HepG2 (cell line): Measurements from ENCODE around the gene MEF2B. TPM values are rescaled to one million over a fixed set of nuclear protein-coding genes. Genes with fewer than 3 reads are reported as not detected.

Source experiments
- CBX1 ChIP-seq: IDR thresholded peaks from one replicate; pipeline ENCODE4 v1.6.1; 2016; ENCODE audit warnings: antibody characterized with exemption, low read depth
- EED ChIP-seq: sonication (generic); formaldehyde crosslinking; IDR thresholded peaks from 2 replicates; pipeline ENCODE4 v1.5.0; 2020; ENCODE audit warnings: mild to moderate bottlenecking, missing genetic modification reagents
- GABPA ChIP-seq, 2 experiments: IDR thresholded peaks; 2 replicates each; pipeline ENCODE4 v1.6.1; 2011 to 2016; ENCODE audit warnings: low read depth in 2 of 2, low read length in 1 of 2, missing biosample characterization in 1 of 2, missing genetic modification characterization in 1 of 2
- KLF9 ChIP-seq: IDR thresholded peaks from 2 replicates; pipeline ENCODE4 v1.6.1; 2016; ENCODE audit warnings: low read depth
- NAIF1 ChIP-seq: sonication (generic); formaldehyde crosslinking; IDR thresholded peaks from 2 replicates; pipeline ENCODE4 v1.5.0; 2020; ENCODE audit warnings: mild to moderate bottlenecking, missing genetic modification reagents, borderline replicate concordance
- PAX8 ChIP-seq: sonication (generic); formaldehyde crosslinking; IDR thresholded peaks from 2 replicates; pipeline ENCODE4 v1.8.0; 2022; ENCODE audit warnings: mild to moderate bottlenecking, missing genetic modification reagents, borderline replicate concordance
- RCOR2 ChIP-seq: IDR thresholded peaks from 2 replicates; pipeline ENCODE4 v1.6.1; 2016; ENCODE audit warnings: missing biosample characterization, missing genetic modification reagents
- TAF1 ChIP-seq: sonication (generic); formaldehyde crosslinking; IDR thresholded peaks from 2 replicates; pipeline ENCODE4 v1.4.0; 2020; ENCODE audit warnings: missing genetic modification reagents
- U2AF1 ChIP-seq: fragments of 200-400 bp; formaldehyde crosslinking; optimal IDR thresholded peaks from 2 replicates; pipeline ENCODE3; 2017; ENCODE audit warnings: mild to moderate bottlenecking, low read depth, low read length
- XBP1 ChIP-seq: sonication (generic); formaldehyde crosslinking; IDR thresholded peaks from 2 replicates; pipeline ENCODE4 v1.5.0; 2020; ENCODE audit warnings: missing genetic modification reagents
- ZNF34 ChIP-seq: sonication (generic); formaldehyde crosslinking; IDR thresholded peaks from 2 replicates; pipeline ENCODE4 v1.4.0; 2020; ENCODE audit warnings: mild to moderate bottlenecking, missing genetic modification reagents, borderline replicate concordance
- ZNF589 ChIP-seq: sonication (generic); formaldehyde crosslinking; conservative IDR thresholded peaks from 2 replicates; pipeline ENCODE4 v1.8.0; 2022; ENCODE audit warnings: mild to moderate bottlenecking, moderate library complexity, missing genetic modification reagents
- ZNF777 ChIP-seq: sonication (generic); formaldehyde crosslinking; IDR thresholded peaks from 2 replicates; pipeline ENCODE4 v1.4.0; 2020; ENCODE audit warnings: missing genetic modification reagents
- ZNF879 ChIP-seq: sonication (generic); formaldehyde crosslinking; IDR thresholded peaks from 2 replicates; pipeline ENCODE4 v1.8.1; 2023; ENCODE audit warnings: missing genetic modification reagents
- polyA plus RNA-seq, 8 experiments: library from polyadenylated mRNA; depleted of rRNA in 3 of 8; stranded (reverse) in 7 of 8; unstranded in 1 of 8; fragments of >200 nt; fragmentation: Illumina TruSeq in 4 of 8; extraction: Trizol in 4 of 8; gene quantifications; 2 replicates each; pipeline versions ENCODE4 v1.2.1 to v1.2.3, GENCODE V29; 2011 to 2016; ENCODE audit warnings: low read depth in 4 of 8, missing spikeins in 1 of 8, mixed read lengths in 1 of 8; ENCODE audit not compliant: insufficient read depth in 1 of 8
- total RNA-seq, 5 experiments: library from RNA; depleted of rRNA; stranded (reverse); fragments of >200 nt; fragmentation: Illumina TruSeq; extraction: Trizol; gene quantifications; 2 replicates each; pipeline ENCODE4 v1.2.3, GENCODE V29; 2016; ENCODE audit warnings: low read depth in 1 of 5
- TF ChIP-seq, protein P1 (sequence below): sonication (generic); formaldehyde crosslinking; IDR thresholded peaks from 2 replicates; pipeline ENCODE4 v1.4.0; 2020; ENCODE audit warnings: mild to moderate bottlenecking, missing genetic modification reagents
- TF ChIP-seq, protein P2 (sequence below): IDR thresholded peaks from 2 replicates; pipeline ENCODE4 v1.6.1; 2016; ENCODE audit warnings: missing biosample characterization, missing genetic modification reagents, low read depth
- TF ChIP-seq, protein P3 (sequence below): sonication (generic); formaldehyde crosslinking; IDR thresholded peaks from 2 replicates; pipeline ENCODE4 v1.5.0; 2020; ENCODE audit warnings: missing genetic modification reagents, mild to moderate bottlenecking, borderline replicate concordance
- TF ChIP-seq, protein P4 (sequence below): sonication (generic); formaldehyde crosslinking; IDR thresholded peaks from 2 replicates; pipeline ENCODE4 v1.8.1; 2022; ENCODE audit warnings: low read depth, mild to moderate bottlenecking, missing genetic modification reagents
- TF ChIP-seq, protein P5 (sequence below): sonication (generic); formaldehyde crosslinking; IDR thresholded peaks from 2 replicates; pipeline ENCODE4 v1.9.0; 2021; ENCODE audit warnings: missing genetic modification reagents, borderline replicate concordance

Gene MEF2B
- total and polyA plus RNA-seq, 2 of the 13 experiments (the other 11 are each of a cell fraction or from before 2014, with no cell fraction given), result 1.2 to 1.7 TPM

DNA sequence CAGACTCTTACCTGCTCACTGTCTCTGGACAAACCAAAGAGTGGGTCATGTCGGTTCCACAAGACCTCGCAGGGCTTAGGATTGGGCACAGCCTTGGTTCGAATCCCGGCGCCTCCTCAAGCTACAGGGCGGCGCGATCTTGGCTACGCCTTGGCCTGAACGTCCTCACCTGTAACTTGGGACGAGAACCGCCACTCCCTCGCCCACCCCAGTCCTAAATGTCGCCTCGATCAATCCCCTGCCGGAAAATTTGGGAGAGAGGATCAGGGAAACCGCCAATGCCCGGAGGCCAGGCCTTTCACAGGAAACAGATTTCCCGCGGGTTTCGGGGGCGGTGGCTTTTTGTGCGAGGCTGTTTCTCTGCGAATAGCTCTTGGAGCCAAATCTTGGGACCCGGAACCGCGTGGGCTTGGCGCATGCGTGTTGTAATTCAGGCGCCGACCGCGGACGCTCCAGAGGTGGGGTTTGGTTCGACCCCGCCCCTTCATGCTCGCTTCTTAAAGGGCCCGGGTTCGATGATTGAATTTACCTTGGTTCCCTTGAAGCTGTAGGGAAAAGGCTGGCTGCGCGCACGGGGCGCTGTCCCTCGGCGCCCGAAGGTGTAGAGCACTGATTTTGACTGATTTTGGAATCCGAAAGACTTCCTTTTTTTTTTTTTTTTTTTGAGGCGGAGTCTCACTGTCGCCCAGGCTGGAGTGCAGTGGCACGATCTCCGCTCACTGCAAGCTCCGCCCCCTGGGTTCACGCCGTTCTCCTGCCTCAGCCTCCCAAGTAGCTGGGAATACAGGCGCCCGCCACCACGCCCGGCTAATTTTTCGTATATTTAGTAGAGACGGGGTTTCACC lies 33.2 kb upstream of the MEF2B start, which contains the start of gene NR2C2AP (continued):
- TF ChIP-seq ZNF34 (CRISPR knock-in tag) (no peak), RCOR2 (CRISPR knock-in tag) (no peak), CBX1 (no peak), GABPA (IDR thresholded peaks at IDR 0.05; ENCODE audit: low read depth, low read length) (no peak; the same call in 1 of the 2 replicates), GABPA (CRISPR knock-in tag; IDR thresholded peaks at IDR 0.05; ENCODE audit: low read depth) (peak; percentile 51), ZNF589 (CRISPR knock-in tag) (no peak), ZNF777 (no peak), U2AF1 (no peak), KLF9 (no peak), TAF1 (CRISPR knock-in tag) (no peak; the same call in 1 of the 2 replicates), ZNF879 (CRISPR knock-in tag) (no peak), NAIF1 (CRISPR knock-in tag) (no peak), PAX8 (CRISPR knock-in tag) (no peak), EED (CRISPR knock-in tag) (no peak), XBP1 (no peak)
- TF ChIP-seq, protein P1, sequence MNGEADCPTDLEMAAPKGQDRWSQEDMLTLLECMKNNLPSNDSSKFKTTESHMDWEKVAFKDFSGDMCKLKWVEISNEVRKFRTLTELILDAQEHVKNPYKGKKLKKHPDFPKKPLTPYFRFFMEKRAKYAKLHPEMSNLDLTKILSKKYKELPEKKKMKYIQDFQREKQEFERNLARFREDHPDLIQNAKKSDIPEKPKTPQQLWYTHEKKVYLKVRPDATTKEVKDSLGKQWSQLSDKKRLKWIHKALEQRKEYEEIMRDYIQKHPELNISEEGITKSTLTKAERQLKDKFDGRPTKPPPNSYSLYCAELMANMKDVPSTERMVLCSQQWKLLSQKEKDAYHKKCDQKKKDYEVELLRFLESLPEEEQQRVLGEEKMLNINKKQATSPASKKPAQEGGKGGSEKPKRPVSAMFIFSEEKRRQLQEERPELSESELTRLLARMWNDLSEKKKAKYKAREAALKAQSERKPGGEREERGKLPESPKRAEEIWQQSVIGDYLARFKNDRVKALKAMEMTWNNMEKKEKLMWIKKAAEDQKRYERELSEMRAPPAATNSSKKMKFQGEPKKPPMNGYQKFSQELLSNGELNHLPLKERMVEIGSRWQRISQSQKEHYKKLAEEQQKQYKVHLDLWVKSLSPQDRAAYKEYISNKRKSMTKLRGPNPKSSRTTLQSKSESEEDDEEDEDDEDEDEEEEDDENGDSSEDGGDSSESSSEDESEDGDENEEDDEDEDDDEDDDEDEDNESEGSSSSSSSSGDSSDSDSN (CRISPR knock-in tag), result no peak
- TF ChIP-seq, protein P2, sequence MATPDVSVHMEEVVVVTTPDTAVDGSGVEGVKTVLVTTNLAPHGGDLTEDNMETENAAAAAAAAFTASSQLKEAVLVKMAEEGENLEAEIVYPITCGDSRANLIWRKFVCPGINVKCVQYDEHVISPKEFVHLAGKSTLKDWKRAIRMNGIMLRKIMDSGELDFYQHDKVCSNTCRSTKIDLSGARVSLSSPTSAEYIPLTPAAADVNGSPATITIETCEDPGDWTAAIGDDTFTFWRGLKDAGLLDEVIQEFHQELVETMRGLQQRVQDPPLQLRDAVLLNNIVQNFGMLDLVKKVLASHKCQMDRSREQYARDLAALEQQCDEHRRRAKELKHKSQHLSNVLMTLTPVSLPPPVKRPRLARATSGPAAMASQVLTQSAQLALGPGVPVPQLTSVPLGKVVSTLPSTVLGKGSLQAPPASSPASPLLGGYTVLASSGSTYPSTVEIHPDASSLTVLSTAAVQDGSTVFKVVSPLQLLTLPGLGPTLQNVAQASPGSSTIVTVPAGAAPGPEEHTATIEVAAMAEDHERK (CRISPR knock-in tag), result no peak
- TF ChIP-seq, protein P3, sequence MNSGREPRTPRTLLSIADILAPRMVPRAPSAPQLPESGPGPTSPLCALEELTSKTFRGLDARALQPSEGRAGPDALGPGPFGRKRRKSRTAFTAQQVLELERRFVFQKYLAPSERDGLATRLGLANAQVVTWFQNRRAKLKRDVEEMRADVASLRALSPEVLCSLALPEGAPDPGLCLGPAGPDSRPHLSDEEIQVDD (CRISPR knock-in tag), result no peak
- TF ChIP-seq, protein P4, sequence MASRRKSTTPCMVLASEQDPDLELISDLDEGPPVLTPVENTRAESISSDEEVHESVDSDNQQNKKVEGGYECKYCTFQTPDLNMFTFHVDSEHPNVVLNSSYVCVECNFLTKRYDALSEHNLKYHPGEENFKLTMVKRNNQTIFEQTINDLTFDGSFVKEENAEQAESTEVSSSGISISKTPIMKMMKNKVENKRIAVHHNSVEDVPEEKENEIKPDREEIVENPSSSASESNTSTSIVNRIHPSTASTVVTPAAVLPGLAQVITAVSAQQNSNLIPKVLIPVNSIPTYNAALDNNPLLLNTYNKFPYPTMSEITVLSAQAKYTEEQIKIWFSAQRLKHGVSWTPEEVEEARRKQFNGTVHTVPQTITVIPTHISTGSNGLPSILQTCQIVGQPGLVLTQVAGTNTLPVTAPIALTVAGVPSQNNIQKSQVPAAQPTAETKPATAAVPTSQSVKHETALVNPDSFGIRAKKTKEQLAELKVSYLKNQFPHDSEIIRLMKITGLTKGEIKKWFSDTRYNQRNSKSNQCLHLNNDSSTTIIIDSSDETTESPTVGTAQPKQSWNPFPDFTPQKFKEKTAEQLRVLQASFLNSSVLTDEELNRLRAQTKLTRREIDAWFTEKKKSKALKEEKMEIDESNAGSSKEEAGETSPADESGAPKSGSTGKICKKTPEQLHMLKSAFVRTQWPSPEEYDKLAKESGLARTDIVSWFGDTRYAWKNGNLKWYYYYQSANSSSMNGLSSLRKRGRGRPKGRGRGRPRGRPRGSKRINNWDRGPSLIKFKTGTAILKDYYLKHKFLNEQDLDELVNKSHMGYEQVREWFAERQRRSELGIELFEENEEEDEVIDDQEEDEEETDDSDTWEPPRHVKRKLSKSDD (CRISPR knock-in tag), result no peak
- TF ChIP-seq, protein P5, sequence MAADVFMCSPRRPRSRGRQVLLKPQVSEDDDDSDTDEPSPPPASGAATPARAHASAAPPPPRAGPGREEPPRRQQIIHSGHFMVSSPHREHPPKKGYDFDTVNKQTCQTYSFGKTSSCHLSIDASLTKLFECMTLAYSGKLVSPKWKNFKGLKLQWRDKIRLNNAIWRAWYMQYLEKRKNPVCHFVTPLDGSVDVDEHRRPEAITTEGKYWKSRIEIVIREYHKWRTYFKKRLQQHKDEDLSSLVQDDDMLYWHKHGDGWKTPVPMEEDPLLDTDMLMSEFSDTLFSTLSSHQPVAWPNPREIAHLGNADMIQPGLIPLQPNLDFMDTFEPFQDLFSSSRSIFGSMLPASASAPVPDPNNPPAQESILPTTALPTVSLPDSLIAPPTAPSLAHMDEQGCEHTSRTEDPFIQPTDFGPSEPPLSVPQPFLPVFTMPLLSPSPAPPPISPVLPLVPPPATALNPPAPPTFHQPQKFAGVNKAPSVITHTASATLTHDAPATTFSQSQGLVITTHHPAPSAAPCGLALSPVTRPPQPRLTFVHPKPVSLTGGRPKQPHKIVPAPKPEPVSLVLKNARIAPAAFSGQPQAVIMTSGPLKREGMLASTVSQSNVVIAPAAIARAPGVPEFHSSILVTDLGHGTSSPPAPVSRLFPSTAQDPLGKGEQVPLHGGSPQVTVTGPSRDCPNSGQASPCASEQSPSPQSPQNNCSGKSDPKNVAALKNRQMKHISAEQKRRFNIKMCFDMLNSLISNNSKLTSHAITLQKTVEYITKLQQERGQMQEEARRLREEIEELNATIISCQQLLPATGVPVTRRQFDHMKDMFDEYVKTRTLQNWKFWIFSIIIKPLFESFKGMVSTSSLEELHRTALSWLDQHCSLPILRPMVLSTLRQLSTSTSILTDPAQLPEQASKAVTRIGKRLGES (CRISPR knock-in tag), result 0 out of 2 replicates have a peak, but pooled peaks have one; percentile 20
